ENCODE results near the gene RFC4. TPM values are rescaled to one million over a fixed set of nuclear protein-coding genes. Genes with fewer than 3 reads are reported as not detected.

Gene RFC4
- total and polyA plus RNA-seq, 2 donors from 2014 or later, result 8.9 to 11.1 TPM

GRCh38 chr3:186798239-186798874 is 7.9 kb downstream of the RFC4 start:
- intact Hi-C loops (cut with DNase I), result no loop called here
- no peak for FAIRE-seq
- no peak for DNase-seq
- Histone ChIP-seq H3K9me3 (ENCODE audit: control insufficient read depth in 2 of 3, insufficient read depth in 1 of 3, low read length in 3 of 3) (no peaks in the 10 kb centered on the region), H3K27me3 (ENCODE audit: control insufficient read depth, insufficient read depth, low read length) (no peaks in the 10 kb centered on the region), H3K27ac (ENCODE audit: low read depth in 2 of 2, low read length in 2 of 2) (no peak overlapping the region), H3K4me3 (ENCODE audit: low read length in 3 of 3) (no peak overlapping the region), H3K36me3 (ENCODE audit: control insufficient read depth in 2 of 3, insufficient read depth in 3 of 3, low read length in 3 of 3) (peaks cover 4 to 6% (median 6%) of the 10 kb centered on the region in 3 donors), H3K4me1 (ENCODE audit: control insufficient read depth in 2 of 3, insufficient read depth in 2 of 3, low read depth in 1 of 3, low read length in 3 of 3) (no peaks in the 10 kb centered on the region), H3K9ac (ENCODE audit: low read length in 3 of 3) (no peak overlapping the region)
- TF ChIP-seq CTCF (IDR thresholded peaks at IDR 0.05; ENCODE audit: borderline replicate concordance, extremely low read depth, insufficient read depth), result no peak

GRCh38 chr3:186790261-186790981 is 15.9 kb downstream of the RFC4 start:
- Histone ChIP-seq H3K4me3 (ENCODE audit: low read length in 3 of 3) (no peak overlapping the region), H3K27ac (ENCODE audit: low read depth in 2 of 2, low read length in 2 of 2) (no peak overlapping the region), H3K9me3 (ENCODE audit: control insufficient read depth in 2 of 3, insufficient read depth in 1 of 3, low read length in 3 of 3) (no peaks in the 10 kb centered on the region), H3K27me3 (ENCODE audit: control insufficient read depth, insufficient read depth, low read length) (no peaks in the 10 kb centered on the region), H3K9ac (ENCODE audit: low read length in 3 of 3) (no peak overlapping the region), H3K36me3 (ENCODE audit: control insufficient read depth in 2 of 3, insufficient read depth in 3 of 3, low read length in 3 of 3) (peaks cover 35 to 43% (median 36%) of the 10 kb centered on the region in 3 donors), H3K4me1 (ENCODE audit: control insufficient read depth in 2 of 3, insufficient read depth in 2 of 3, low read depth in 1 of 3, low read length in 3 of 3) (peaks cover 8 to 24% (median 16%) of the 10 kb centered on the region in 3 donors)
- intact Hi-C loops (cut with DNase I), result no loop called here
- FAIRE-seq, result no peak
- TF ChIP-seq CTCF (IDR thresholded peaks at IDR 0.05; ENCODE audit: borderline replicate concordance, extremely low read depth, insufficient read depth), result no peak
- DNase-seq, result no peak

- Histone ChIP-seq H3K9ac (ENCODE audit: low read length in 3 of 3) (no peak overlapping the region), H3K36me3 (ENCODE audit: control insufficient read depth in 2 of 3, insufficient read depth in 3 of 3, low read length in 3 of 3) (peaks cover 41 to 50% (median 43%) of the 10 kb centered on the region in 3 donors), H3K27ac (ENCODE audit: low read depth in 2 of 2, low read length in 2 of 2) (no peak overlapping the region), H3K4me3 (ENCODE audit: low read length in 3 of 3) (no peak overlapping the region), H3K4me1 (ENCODE audit: control insufficient read depth in 2 of 3, insufficient read depth in 2 of 3, low read depth in 1 of 3, low read length in 3 of 3) (peaks cover 11 to 31% (median 22%) of the 10 kb centered on the region in 3 donors), H3K9me3 (ENCODE audit: control insufficient read depth in 2 of 3, insufficient read depth in 1 of 3, low read length in 3 of 3) (no peaks in the 10 kb centered on the region), H3K27me3 (ENCODE audit: control insufficient read depth, insufficient read depth, low read length) (no peaks in the 10 kb centered on the region)
- intact Hi-C loops (cut with DNase I), result no loop called here
- DNase-seq (no peak), FAIRE-seq (no peak)
- TF ChIP-seq CTCF (IDR thresholded peaks at IDR 0.05; ENCODE audit: borderline replicate concordance, extremely low read depth, insufficient read depth), result no peak
Measured at GRCh38 chr3:186789554-186790260, 16.6 kb downstream of the RFC4 start.

Data from kidney (tissue), 14 donors.